Myometrial cell (primary cell): Measurements from ENCODE around the gene SNRNP25. TPM values are rescaled to one million over a fixed set of nuclear protein-coding genes. Genes with fewer than 3 reads are reported as not detected.

Source experiments
- total RNA-seq: library from RNA; depleted of rRNA; stranded (reverse); fragments of >200 nt; gene quantifications from 2 replicates; pipeline ENCODE4 v1.2.3, GENCODE V29; 2015

SNRNP25 gene
- 40.6 and 56.9 TPM in 2 replicates for total RNA-seq

GRCh38 chr16:53346-54236 is at the start of gene SNRNP25, which contains the start of gene POLR3K:
Gene SNRNP25 (plus strand): TSS chr16:53828. CDS start chr16:54017, 189 bp downstream.
Gene POLR3K (minus strand): TSS chr16:53608. CDS start chr16:53586, 22 bp downstream.

GRCh38 chr16:72561-73548 is 19.2 kb downstream of the SNRNP25 start, which contains the start of gene RHBDF1:
Gene RHBDF1 (minus strand): TSS chr16:72631. CDS start chr16:65015, 7,616 bp downstream.

DNA sequence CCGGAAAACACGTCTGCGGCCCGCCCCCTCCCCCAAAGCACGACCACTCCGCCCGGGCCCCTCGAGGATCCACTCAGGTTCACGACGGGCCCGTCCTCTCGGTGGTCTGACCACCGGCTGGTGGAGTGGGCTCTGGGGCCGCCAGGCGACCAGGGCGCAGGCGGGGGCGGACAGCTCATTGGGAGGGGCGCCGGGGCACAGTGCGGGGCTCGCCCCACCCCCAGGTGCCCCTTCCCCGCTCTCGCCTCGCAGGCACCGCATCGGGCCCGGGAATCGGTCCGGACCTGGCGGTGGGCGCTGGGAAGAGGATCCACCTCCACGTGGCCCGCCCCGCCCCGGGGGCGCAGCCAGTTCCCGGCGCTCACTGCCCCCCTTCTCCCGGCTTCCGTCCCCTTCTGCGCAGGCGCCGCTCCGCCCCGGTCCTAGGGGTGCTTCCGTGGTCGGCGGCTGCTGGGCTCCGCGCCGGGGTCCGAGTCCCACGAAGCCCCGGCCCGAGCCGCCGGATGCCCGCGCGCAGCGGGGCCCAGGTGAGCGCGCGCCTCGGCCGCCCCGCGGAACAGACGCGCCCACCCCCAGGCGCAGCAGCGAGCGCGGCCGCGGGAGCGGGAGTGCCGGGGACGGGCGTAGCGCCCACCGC is 24.3 kb downstream of the SNRNP25 start, which contains the start of gene MPG:
TSS of gene MPG (plus strand) at position 419 of the 637 bp plus-strand sequence. CDS start at position 504, 85 bp downstream.

Other genes with a start within 250 kb of the SNRNP25 start
- gene POLR3K, start 220 bp upstream of the SNRNP25 start, total RNA-seq = 2.7 and 4.9 TPM in 2 replicates
- gene RHBDF1, start 18.8 kb downstream of the SNRNP25 start, total RNA-seq = 66.5 and 70.3 TPM in 2 replicates
- 322 and 423 TPM in 2 replicates for gene MPG, start 24.4 kb downstream of the SNRNP25 start, total RNA-seq
- gene NPRL3, start 84.8 kb downstream of the SNRNP25 start, total RNA-seq = 10.1 and 15.8 TPM in 2 replicates
- not detected in 2 replicates for gene HBZ, start 98.8 kb downstream of the SNRNP25 start, total RNA-seq
- gene HBM, start 112.2 kb downstream of the SNRNP25 start, total RNA-seq = not detected in 2 replicates
- not detected in 2 replicates for gene HBA2, start 119.0 kb downstream of the SNRNP25 start, total RNA-seq
- gene HBA1, start 122.9 kb downstream of the SNRNP25 start, total RNA-seq = not detected in 2 replicates
- gene HBQ1, start 126.6 kb downstream of the SNRNP25 start, total RNA-seq = not detected in 2 replicates
- 23.2 and 39.8 TPM in 2 replicates for gene LUC7L, start 175.6 kb downstream of the SNRNP25 start, total RNA-seq
- gene FAM234A, start 181.0 kb downstream of the SNRNP25 start, total RNA-seq = 85.0 and 122 TPM in 2 replicates
- gene RGS11, start 222.1 kb downstream of the SNRNP25 start, total RNA-seq = under 0.01 and 0.53 TPM in 2 replicates
- gene ARHGDIG, start 226.8 kb downstream of the SNRNP25 start, total RNA-seq = not detected in 2 replicates
- gene PDIA2, start 229.3 kb downstream of the SNRNP25 start, total RNA-seq = not detected in 2 replicates